WI38 (cell line): ENCODE results near the gene EDRF1.

Experiments used
- H3K4me3 ChIP-seq: 2 replicates; pipeline ENCODE4 v1.5.1; 2011; ENCODE audit warnings: low read depth, mild to moderate bottlenecking, control low read depth, low read length
- TF ChIP-seq, protein P1 (sequence below): IDR thresholded peaks from 2 replicates; pipeline ENCODE4 v1.5.1; 2012; ENCODE audit warnings: low read depth, mild to moderate bottlenecking, control low read depth, low read length

Gene EDRF1

DNA sequence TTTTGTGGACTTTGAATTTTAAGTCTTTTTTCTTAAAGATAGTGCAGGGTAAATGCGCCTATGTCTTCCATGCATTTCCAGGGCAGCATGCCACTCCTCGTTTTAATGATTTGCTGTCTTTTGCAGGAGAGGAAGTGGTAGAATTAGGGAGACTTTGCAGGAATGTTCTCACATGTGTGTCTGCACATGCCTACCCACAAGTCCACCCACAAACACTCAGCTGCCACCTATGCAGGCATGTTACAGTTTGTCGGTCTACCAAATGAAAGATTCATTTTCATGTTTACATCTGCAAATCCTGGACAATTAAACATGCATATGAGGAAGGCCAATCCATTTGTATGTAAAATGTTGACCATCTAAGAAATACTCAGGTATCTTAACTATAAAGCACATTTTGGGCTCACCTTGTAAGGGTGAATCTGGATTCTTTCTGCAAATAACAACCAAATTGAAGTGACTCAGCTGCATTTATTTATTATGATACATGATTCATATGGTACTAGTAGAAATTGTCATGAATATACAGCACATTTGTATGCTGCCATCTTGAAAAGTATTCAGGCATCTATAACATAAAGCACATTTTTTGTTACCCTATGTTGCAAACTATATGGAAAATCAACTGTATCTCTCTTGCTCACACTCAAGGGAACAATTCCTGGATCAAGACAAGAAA, 31.9 kb upstream of the EDRF1 start:
- TF ChIP-seq, protein P1, sequence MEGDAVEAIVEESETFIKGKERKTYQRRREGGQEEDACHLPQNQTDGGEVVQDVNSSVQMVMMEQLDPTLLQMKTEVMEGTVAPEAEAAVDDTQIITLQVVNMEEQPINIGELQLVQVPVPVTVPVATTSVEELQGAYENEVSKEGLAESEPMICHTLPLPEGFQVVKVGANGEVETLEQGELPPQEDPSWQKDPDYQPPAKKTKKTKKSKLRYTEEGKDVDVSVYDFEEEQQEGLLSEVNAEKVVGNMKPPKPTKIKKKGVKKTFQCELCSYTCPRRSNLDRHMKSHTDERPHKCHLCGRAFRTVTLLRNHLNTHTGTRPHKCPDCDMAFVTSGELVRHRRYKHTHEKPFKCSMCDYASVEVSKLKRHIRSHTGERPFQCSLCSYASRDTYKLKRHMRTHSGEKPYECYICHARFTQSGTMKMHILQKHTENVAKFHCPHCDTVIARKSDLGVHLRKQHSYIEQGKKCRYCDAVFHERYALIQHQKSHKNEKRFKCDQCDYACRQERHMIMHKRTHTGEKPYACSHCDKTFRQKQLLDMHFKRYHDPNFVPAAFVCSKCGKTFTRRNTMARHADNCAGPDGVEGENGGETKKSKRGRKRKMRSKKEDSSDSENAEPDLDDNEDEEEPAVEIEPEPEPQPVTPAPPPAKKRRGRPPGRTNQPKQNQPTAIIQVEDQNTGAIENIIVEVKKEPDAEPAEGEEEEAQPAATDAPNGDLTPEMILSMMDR, result no peak
- no peak overlapping the region for H3K4me3 ChIP-seq

DNA sequence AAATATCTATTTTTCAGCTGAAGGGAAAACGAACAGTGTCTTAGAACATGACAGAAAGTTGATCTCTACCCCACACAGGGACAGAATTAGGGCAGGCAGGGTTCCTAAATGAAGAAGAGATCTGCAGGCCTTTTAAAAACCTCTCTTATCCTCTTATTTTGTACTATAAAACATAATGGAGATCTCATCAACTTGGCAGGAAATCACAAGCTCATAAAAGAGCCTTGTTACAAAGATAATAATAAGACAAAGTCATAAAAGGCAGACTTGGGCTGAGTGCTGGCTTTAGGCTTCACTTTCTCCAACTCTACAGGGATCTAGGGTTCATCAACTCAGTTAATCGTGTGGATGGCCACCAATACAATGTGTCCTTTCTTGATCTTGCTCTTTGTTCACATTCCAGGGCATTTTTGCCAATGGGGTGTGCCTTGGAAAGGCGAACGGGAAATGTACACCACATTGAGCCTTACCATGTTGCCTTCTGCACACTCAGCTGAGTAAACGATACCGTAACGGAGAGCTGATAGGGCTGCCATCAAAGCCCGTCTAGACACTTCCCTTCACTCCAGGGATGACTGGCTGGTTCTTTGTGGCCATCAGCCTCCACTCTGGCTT, 29.4 kb upstream of the EDRF1 start:
- TF ChIP-seq, protein P1, result no peak
- H3K4me3 ChIP-seq, result no peak overlapping the region

DNA sequence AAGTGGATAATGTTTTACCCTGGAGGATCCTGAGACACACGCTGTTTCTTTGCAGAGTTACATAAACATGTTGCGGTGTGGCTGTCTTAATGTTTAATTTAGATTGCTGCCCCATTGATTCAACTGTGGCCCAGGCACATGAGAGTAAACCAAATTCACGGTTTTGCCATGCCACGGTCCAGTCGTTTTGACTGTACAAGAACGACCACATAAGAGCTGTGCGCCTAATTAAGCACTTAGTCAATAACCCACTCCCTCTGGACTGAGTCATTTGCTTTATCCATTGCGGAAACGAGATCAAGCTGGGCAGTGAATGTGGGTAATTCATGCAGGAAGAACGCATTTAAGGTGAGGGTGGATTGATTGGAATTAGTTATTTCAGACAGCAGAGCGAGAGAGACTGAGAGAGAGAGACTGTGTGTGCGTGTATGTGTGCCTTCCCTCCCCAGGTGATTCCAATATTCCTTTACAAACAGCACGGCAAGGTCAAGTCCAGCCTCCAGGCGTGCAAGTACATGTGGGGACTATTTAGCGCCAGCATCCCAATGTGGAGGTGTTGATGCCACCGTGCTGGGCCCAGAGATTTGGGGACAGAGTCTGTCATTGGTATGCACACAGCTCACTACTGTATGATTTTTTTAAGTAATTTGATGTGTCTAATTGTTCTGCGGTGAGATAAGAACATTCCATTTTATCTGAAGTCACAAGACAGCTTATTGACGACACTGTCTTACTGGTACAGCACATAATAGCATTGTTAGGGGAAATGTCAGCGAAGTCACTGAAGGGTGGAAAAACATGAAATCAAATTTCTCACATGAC, 28.1 kb upstream of the EDRF1 start:
- TF ChIP-seq, protein P1, result no peak

DNA sequence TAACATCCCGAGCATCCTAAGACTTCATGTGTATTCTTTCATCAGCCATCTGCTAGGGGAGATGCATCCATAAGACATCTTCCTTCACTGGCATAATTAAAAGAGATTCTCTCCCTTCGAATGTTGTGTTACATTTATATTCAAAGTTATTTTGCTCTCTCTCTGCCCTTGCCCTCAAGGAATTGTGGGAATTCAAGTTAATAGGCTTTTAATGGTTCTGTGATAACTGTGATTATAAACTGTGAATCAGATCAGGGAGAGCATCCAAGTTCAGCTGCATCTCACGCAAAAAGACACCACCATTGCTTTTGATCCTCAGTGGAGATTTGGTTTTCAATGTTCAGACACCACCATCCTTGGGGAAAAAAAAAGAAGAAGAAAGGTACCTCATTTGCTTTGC, 27.3 kb upstream of the EDRF1 start:
- H3K4me3 ChIP-seq, result no peak overlapping the region
- TF ChIP-seq, protein P1, result no peak

More for the DNA sequence above, 28.1 kb upstream of the EDRF1 start:
- H3K4me3 ChIP-seq, result no peak overlapping the region

DNA sequence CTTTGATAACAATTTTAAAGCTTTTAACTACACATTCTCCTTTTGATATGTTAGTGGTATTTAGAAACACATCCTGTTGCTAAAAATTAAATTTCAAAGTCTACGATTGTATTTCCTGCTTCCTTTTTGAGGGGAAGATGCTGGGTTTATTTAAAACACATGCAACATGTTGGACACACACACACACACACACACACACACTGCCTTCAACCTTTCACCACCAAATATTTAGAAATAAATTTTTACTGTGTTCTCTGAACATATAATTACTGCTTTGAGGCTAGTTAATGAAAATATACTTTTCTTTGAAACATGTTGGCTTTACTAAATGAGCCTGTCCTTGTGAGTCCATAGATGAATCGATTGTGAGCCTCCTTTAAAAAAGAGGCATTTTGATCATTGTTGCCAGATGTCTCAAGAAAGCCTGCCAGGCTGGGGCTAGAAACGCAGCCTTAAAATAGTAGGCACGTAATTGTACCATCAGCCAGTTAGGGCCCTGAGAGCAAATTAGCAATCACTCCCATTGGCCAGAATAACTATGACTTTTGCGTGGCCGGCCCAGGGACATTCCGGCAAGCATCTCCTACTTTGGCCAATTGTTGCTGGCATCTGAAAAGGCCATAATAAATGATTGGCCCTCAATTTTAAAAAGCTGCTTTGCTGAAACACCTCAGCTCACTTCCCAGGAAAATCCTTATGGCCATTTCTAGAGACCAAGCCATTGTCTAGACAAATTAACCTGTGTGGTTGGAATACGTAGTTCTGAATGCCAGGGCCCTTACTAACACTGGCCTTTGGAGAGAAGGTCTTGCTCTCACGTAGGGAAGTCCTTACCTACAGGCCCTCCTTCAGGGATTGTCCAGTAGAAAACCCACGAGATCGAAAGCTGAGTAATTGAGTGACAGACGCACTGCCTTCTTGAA, 26.6 kb upstream of the EDRF1 start:
- TF ChIP-seq, protein P1, result no peak
- H3K4me3 ChIP-seq, result no peak overlapping the region

DNA sequence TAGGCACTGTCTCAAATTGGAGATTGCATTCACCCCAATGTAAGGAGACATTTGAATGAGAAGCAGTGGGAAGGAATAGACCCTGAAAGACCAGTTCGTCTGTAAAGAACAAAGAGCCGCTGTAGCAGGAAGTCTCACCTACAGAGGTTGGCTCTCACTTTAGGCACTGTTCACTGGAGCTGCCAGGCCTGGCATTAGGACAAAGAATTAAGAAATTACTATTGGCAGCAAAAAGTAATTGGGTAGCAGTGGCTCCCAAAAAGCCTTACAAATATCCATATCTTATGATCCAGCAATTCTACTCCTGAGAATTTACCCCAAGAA, 26.0 kb upstream of the EDRF1 start:
- H3K4me3 ChIP-seq, result no peak overlapping the region
- TF ChIP-seq, protein P1, result no peak
